Keratinocyte (primary cell): ENCODE data around the gene ABCC4. TPM values are rescaled to one million over a fixed set of nuclear protein-coding genes. Genes with fewer than 3 reads are reported as not detected.
A peak's percentile ranks its signal among the peaks of the same experiment; 100 is the strongest.

ENCODE experiments used
- DNase-seq: peaks from one replicate; pipeline ENCODE4 v3.0.0-alpha.2; 2011; ENCODE audit warnings: low read depth, missing footprints, low spot score
- FAIRE-seq: peaks from 2 replicates; lab custom pipeline; 2011; peaks lifted over from hg19 to GRCh38; lab: Jason Lieb, UNC
- H2AFZ ChIP-seq: 2 replicates; pipeline ENCODE4 v1.6.0; 2012; ENCODE audit warnings: low read length, control low read depth, inconsistent platforms; ENCODE audit not compliant: control insufficient read depth
- H3K27ac ChIP-seq: 2 replicates; pipeline ENCODE4 v1.5.1; 2011; ENCODE audit warnings: low read length; ENCODE audit not compliant: control insufficient read depth, insufficient read depth
- H3K27me3 ChIP-seq: 3 replicates; pipeline ENCODE4 v1.6.0; 2011; ENCODE audit warnings: low read length; ENCODE audit not compliant: control insufficient read depth, insufficient read depth; ENCODE audit errors: extremely low read depth
- H3K36me3 ChIP-seq, 2 experiments: 2 replicates in 1 of 2; 3 replicates in 1 of 2; pipeline ENCODE4 v1.5.1; 2011; ENCODE audit warnings: low read length in 2 of 2, mild to moderate bottlenecking in 1 of 2; ENCODE audit not compliant: control insufficient read depth in 2 of 2, insufficient read depth in 2 of 2; ENCODE audit errors: extremely low read depth in 1 of 2
- H3K4me1 ChIP-seq: 3 replicates; pipeline ENCODE4 v1.5.1; 2011; ENCODE audit warnings: low read length; ENCODE audit not compliant: control insufficient read depth, insufficient read depth; ENCODE audit errors: extremely low read depth
- H3K4me2 ChIP-seq: 3 replicates; pipeline ENCODE4 v1.6.0; 2011; ENCODE audit warnings: low read depth, low read length; ENCODE audit not compliant: control insufficient read depth, insufficient read depth; ENCODE audit errors: extremely low read depth
- H3K4me3 ChIP-seq, 3 experiments: fragments of 200-600 bp in 1 of 3; sonication (generic) in 1 of 3; 2 replicates in 2 of 3; 3 replicates in 1 of 3; pipeline ENCODE4 v1.5.1; 2011 to 2016; ENCODE audit warnings: low read length in 3 of 3, mild to moderate bottlenecking in 3 of 3, control low read depth in 2 of 3, inconsistent platforms in 1 of 3, low read depth in 1 of 3, mixed read lengths in 1 of 3, mixed run types in 1 of 3, moderate library complexity in 1 of 3; ENCODE audit not compliant: control insufficient read depth in 2 of 3, insufficient read depth in 2 of 3; ENCODE audit errors: extremely low read depth in 1 of 3
- H3K79me2 ChIP-seq: 2 replicates; pipeline ENCODE4 v1.6.0; 2012; ENCODE audit warnings: low read length; ENCODE audit not compliant: control insufficient read depth, insufficient read depth
- H3K9ac ChIP-seq: 3 replicates; pipeline ENCODE4 v1.6.0; 2011; ENCODE audit warnings: low read length; ENCODE audit not compliant: control insufficient read depth, insufficient read depth; ENCODE audit errors: extremely low read depth
- H3K9me1 ChIP-seq: 3 replicates; pipeline ENCODE4 v1.6.0; 2011; ENCODE audit warnings: low read length; ENCODE audit not compliant: control insufficient read depth, insufficient read depth; ENCODE audit errors: extremely low read depth
- H3K9me3 ChIP-seq: 2 replicates; pipeline ENCODE4 v1.5.1; 2012; ENCODE audit warnings: low read depth, low read length; ENCODE audit not compliant: control insufficient read depth
- H4K20me1 ChIP-seq: 3 replicates; pipeline ENCODE4 v1.6.0; 2011; ENCODE audit warnings: low read length; ENCODE audit not compliant: control insufficient read depth, insufficient read depth; ENCODE audit errors: extremely low read depth
- EZH2 ChIP-seq: IDR thresholded peaks from one replicate; pipeline ENCODE4 v1.6.1; 2012; ENCODE audit warnings: inconsistent platforms, mild to moderate bottlenecking, low read length, moderate library complexity
- dilution Hi-C: fragments of 300-500 bp; cut with MboI; formaldehyde crosslinking; loops from one replicate; pipeline ENCODE4 v1.7.0; 2020; ENCODE audit warnings: low sequenced_read_pairs; ENCODE audit not compliant: extremely low pct_ligation_motif_present
- polyA plus RNA-seq, 5 experiments: library from polyadenylated mRNA; depleted of rRNA in 3 of 5; stranded (reverse) in 3 of 5; stranded (forward) in 1 of 5; unstranded in 1 of 5; fragments of >200 nt; gene quantifications; 1 replicate in 1 of 5; 2 replicates in 3 of 5; 3 replicates in 1 of 5; pipeline versions ENCODE4 v1.2.1 to v1.2.3, GENCODE V29; 2011 to 2012; ENCODE audit warnings: missing spikeins in 2 of 5, low read depth in 1 of 5, low replicate concordance in 1 of 5
- TF ChIP-seq, protein P1 (sequence below), 3 experiments: IDR thresholded peaks in 1 of 3; conservative IDR thresholded peaks in 1 of 3; optimal IDR thresholded peaks in 1 of 3; 2 replicates in 2 of 3; 3 replicates in 1 of 3; pipeline versions ENCODE3 to v1.5.1; 2011; ENCODE audit warnings: low read length in 3 of 3, mild to moderate bottlenecking in 3 of 3, moderate library complexity in 2 of 3, control low read depth in 1 of 3, inconsistent platforms in 1 of 3; ENCODE audit not compliant: insufficient read depth in 2 of 3; ENCODE audit errors: extremely low read depth in 1 of 3

The ABCC4 gene
- polyA plus RNA-seq, 1 donor (not counting 4 experiments of a cell fraction or from before 2014, with no cell fraction given) = 13.8 TPM

DNA sequence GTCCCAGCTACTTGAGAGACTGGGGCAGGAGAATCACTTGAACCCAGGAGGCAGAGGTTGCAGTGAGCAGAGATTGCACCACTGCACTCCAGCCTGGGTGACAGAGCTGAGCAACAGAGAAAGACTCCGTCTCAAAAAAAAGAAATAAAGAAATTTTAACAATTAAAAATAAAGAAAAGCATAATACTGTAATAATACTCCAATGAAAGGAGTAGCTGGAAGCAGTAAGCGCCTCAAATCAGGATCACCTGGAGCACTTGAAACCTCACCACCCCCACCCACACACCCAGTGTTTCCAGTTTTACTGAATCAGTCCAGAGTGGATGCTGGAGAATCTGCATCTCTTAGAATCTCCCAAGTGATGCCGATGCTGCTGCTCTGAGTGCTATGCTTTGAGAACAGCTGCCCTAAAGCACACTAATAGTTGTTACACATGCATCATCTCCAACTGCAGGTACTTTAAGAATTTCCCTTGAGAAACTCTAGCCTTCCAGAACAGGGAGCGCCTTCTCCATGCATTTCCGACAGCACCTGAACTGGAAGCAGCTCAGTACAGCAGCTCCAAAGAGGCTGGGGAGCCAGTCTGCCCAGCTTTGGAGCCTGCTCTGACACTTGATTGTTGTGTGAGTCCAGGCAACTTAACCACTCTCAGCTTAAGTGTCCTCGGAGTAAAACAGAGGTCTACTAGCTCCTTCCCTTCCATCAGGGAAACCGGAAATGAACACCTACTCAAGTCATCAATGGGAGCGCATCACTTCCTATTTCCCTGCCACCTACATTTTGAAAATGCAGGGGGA is 2.9 kb downstream of the ABCC4 start:
- H3K4me3 ChIP-seq = no peak overlapping the region
- no peaks in the 10 kb centered on the region for H3K9me3 ChIP-seq
- no peak overlapping the region for H3K4me2 ChIP-seq
- H2AFZ ChIP-seq = no peak overlapping the region
- H3K79me2 ChIP-seq = peaks cover 43% of the 10 kb centered on the region
- peaks cover 12% of the 10 kb centered on the region for H3K4me1 ChIP-seq
- DNase-seq (no peak), FAIRE-seq (no peak)
- TF ChIP-seq, protein P1, sequence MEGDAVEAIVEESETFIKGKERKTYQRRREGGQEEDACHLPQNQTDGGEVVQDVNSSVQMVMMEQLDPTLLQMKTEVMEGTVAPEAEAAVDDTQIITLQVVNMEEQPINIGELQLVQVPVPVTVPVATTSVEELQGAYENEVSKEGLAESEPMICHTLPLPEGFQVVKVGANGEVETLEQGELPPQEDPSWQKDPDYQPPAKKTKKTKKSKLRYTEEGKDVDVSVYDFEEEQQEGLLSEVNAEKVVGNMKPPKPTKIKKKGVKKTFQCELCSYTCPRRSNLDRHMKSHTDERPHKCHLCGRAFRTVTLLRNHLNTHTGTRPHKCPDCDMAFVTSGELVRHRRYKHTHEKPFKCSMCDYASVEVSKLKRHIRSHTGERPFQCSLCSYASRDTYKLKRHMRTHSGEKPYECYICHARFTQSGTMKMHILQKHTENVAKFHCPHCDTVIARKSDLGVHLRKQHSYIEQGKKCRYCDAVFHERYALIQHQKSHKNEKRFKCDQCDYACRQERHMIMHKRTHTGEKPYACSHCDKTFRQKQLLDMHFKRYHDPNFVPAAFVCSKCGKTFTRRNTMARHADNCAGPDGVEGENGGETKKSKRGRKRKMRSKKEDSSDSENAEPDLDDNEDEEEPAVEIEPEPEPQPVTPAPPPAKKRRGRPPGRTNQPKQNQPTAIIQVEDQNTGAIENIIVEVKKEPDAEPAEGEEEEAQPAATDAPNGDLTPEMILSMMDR (optimal IDR thresholded peaks at IDR 0.05 in 1 of 3, IDR thresholded peaks at IDR 0.05 in 1 of 3, conservative IDR thresholded peaks at IDR 0.05 in 1 of 3; ENCODE audit: extremely low read depth in 1 of 3, insufficient read depth in 2 of 3, low read length in 3 of 3) = no peak
- TF ChIP-seq EZH2 = no peak
- H4K20me1 ChIP-seq = no peaks in the 10 kb centered on the region
- no peaks in the 10 kb centered on the region for H3K9me1 ChIP-seq
- H3K27ac ChIP-seq = no peak overlapping the region
- H3K36me3 ChIP-seq = peaks cover 0 to 1% of the 10 kb centered on the region in 2 experiments
- dilution Hi-C loops = no loop called here
- no peak overlapping the region for H3K9ac ChIP-seq
- no peaks in the 10 kb centered on the region for H3K27me3 ChIP-seq

DNA sequence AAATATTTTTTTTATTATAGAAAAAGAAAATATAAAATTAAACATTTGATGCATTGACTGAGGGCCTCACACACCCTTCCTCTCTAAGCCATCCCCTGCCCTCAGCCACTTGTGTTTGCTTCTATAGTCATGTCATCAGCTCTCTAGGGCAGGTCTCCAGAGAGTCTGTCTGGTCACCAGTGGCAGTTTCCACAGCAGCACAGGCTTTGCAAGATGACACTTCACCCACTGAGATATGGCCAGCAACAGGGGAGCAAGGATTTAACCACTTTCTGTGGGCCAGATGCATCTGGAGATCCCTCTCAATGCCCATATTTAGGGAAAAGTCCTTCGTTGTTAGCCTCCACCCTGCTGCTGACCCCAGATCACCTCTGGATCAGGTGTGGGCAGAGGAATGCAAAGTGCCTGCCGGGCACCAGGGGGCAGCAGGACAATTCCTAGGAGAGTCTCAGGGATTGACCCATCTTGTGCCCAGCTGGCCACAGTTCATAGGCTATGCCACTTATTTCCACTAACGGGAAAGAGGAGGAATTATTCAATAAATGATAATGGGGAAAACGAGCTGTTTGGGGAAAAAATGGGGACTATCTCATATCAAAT is 4.8 kb downstream of the ABCC4 start:
- H3K4me2 ChIP-seq = no peak overlapping the region
- TF ChIP-seq, protein P1 (optimal IDR thresholded peaks at IDR 0.05 in 1 of 3, IDR thresholded peaks at IDR 0.05 in 1 of 3, conservative IDR thresholded peaks at IDR 0.05 in 1 of 3; ENCODE audit: extremely low read depth in 1 of 3, insufficient read depth in 2 of 3, low read length in 3 of 3) = peak; percentile 72 to 74 (median 73)
- TF ChIP-seq EZH2 = no peak
- no peaks in the 10 kb centered on the region for H3K9me1 ChIP-seq
- no peak overlapping the region for H3K27ac ChIP-seq
- no peak overlapping the region for H3K9ac ChIP-seq
- H3K9me3 ChIP-seq = no peaks in the 10 kb centered on the region
- H3K4me1 ChIP-seq = peaks cover 12% of the 10 kb centered on the region
- H3K36me3 ChIP-seq = peaks cover 0 to 1% of the 10 kb centered on the region in 2 experiments
- dilution Hi-C loops = no loop called here
- peaks cover 52% of the 10 kb centered on the region for H3K79me2 ChIP-seq
- no peaks in the 10 kb centered on the region for H4K20me1 ChIP-seq
- H3K4me3 ChIP-seq = no peak overlapping the region
- FAIRE-seq (no peak), DNase-seq (no peak)
- no peaks in the 10 kb centered on the region for H3K27me3 ChIP-seq
- H2AFZ ChIP-seq = no peak overlapping the region
